Forelimb muscle (tissue), 1 donor: ENCODE measurements around the gene LIPG. TPM values are rescaled to one million over a fixed set of nuclear protein-coding genes. Genes with fewer than 3 reads are reported as not detected.
"Not testable (repeated sequence)": the region's sequence is repeated elsewhere in the genome, so short reads cannot be mapped to it uniquely, and the experiment has no call there.

Experiments
- DNase-seq: peaks from one replicate; pipeline ENCODE4 v3.0.0-alpha.2; 2013; ENCODE audit warnings: low read depth
- polyA plus RNA-seq: library from polyadenylated mRNA; unstranded; fragments of 120-200 nt; gene quantifications from one replicate; pipeline ENCODE4 v1.2.1, GENCODE V29; 2013; ENCODE audit not compliant: insufficient read length

The LIPG gene
- polyA plus RNA-seq, 1 donor, result 4.4 TPM

GRCh38 chr18:49546719-49547273, 15.1 kb upstream of the LIPG start:
- DNase-seq, result no peak

- DNase-seq, result no peak
Observed at GRCh38 chr18:49547701-49548100, 14.2 kb upstream of the LIPG start.

GRCh38 chr18:49548229-49548636, 13.6 kb upstream of the LIPG start:
- DNase-seq, result no peak

GRCh38 chr18:49550621-49551339, 11.1 kb upstream of the LIPG start:
- DNase-seq, result no peak

- DNase-seq, result no peak
Observed at GRCh38 chr18:49553003-49553402, 8.9 kb upstream of the LIPG start.

GRCh38 chr18:49555641-49556040, 6.2 kb upstream of the LIPG start:
- DNase-seq, result no peak

DNA sequence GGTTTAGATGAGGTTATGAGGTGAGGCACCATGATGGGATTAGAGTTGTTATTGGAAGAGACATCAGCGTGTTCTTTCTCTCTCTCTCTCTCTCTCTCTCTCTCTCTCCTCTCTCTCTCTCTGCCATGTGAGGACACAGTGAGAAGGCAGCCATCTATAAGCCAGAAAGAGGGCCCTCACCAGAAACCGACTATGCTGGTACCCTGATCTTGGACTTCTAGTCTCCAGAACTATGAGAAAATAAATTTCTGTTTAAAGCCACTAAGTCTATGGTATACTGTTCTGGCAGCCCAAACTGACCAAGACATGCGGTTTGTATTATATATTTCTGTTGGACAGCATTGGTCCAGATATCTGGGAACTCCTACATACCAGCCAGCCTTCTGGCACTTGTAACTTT, 3.5 kb upstream of the LIPG start:
- no peak for DNase-seq

DNA sequence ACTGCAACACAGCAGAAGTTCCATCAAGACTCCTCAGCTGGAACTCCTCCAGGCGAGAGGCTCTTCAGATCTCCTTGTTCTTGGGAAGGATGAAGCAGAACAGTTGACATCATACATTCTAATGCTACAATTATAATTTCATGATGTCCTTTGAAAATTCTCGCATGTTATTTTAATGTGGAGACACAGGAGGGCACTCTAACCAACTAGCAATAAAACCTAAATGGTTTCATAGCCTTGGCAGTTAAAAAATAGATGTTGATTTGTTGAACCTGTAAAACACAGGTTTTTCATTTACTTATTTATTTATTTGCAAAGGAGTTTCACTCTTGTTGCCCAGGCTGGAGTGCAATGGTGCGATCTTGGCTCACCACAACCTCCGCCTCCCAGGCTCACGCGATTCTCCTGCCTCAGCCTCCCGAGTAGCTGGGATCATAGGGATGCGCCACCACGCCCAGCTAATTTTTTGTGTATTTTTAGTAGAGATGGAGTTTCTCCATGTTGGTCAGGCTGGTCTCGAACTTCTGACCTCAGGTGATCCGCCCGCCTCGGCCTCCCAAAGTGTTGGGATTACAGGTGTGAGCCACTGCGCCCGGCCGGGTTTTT, 2.4 kb upstream of the LIPG start:
- DNase-seq, result not testable (repeated sequence)

GRCh38 chr18:49560277-49560623, 1.6 kb upstream of the LIPG start:
- no peak for DNase-seq

GRCh38 chr18:49560624-49561288, 1.1 kb upstream of the LIPG start:
- no peak for DNase-seq

GRCh38 chr18:49562481-49563129, 748 bp downstream of the LIPG start:
- DNase-seq, result no peak

- DNase-seq, result no peak
Observed at GRCh38 chr18:49563130-49563540, 1.3 kb downstream of the LIPG start.

GRCh38 chr18:49563701-49564517, 2.1 kb downstream of the LIPG start:
- DNase-seq, result no peak

GRCh38 chr18:49564518-49564834, 2.6 kb downstream of the LIPG start:
- DNase-seq, result no peak

- no peak for DNase-seq
Observed at GRCh38 chr18:49565101-49565500, 3.2 kb downstream of the LIPG start.

DNA sequence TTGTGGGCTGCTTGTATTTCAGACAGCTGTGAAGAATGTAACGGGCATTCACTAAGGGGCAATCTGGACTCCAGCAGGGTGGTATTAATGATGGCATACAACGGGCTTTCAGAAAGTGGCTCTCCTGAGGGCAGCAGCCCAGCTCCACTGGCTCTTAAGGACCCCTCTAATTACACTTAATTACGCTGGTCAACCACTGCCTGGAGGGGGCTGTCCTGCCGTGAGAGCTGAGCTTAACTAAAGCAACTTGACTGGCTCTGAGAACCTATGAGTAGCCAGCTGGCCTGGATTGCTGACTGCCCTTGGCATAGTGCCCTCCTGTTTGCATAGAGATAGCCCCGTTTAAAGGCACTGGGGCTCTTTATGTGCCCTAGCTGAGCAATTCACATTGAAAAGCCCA, 3.8 kb downstream of the LIPG start:
- no peak for DNase-seq

DNA sequence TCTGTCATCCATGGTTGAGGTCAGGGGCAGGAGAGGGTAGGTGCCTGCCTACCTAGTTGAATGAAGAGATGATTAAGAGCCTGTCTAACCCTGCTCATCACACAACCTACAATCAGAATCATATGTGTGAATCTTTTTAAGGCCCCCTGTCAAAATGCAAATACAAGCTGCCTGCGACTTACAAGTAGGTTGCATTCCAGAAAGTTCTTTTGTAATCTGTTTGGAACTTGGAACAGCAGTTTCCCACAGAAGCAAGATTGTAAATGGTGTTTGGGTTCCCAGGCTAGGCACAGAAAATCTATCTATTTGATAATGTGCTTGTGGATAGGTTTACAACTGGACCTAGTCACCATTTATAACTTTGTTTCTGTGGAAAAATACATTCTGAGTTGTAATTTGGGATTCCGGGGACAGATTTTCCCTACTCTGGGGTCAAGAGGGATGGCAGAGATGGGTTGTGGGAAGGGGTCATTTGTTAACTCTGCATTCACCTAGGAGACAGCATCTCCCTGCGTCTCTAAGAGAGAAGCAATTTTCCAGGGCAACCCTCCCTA, 4.4 kb downstream of the LIPG start:
- no peak for DNase-seq

DNA sequence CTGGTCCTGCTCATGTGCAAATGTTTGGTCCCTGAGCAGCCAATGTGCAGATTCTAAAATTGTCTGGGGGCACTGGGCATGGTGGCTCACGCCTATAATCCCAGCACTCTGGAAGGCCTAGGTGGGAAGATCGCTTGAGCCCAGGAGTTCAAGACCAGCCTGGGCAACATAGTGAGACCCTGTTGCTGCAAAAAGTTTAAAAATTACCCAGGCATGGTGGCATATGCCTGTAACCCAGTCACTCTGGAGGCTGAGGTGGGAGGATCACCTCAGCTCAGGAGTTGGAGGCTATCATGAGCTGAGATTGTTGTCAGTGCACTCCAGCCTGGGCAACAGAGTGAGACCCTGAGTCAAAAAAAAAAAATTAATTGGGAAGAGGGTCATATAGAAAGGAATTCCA, 5.1 kb downstream of the LIPG start:
- DNase-seq, result no peak

DNA sequence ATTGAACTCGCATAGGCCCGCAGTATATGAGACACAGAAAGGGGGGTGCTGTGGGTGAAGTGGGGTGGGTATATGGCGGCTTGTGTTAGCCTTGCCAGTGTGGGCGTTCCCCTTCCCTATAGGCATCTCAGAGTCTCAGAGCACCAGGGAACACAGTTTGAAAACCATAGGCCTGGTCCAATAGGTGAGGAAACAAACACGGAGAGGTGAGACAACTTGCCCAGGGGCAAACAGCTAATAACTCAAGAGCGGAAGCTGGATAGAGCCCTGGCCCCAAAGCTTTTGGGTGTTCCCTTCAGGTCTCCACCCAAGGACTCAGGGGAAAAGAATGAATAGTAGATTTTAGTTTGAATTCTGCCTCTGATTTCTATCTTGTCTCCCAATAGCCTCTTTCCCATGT, 7.9 kb downstream of the LIPG start:
- no peak for DNase-seq

DNA sequence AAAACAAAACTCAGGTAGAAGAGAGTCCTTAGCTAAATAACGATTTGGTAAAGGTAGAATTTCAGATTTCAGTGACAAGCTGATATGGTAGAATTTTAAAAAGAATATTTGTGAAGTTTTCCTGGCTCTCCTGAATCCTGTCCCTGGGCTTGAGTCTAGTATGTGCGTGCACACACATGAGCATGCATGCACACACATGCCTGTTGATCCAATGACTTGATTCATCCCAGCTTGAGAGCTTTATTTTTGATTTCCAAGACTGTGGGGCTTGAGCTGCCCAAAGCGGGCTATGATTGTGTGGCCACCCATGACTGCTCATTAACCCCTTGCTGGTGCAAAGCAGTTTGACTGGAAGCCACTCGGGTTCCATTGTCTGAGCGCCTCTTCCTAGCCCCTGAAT, 9.0 kb downstream of the LIPG start:
- no peak for DNase-seq

DNA sequence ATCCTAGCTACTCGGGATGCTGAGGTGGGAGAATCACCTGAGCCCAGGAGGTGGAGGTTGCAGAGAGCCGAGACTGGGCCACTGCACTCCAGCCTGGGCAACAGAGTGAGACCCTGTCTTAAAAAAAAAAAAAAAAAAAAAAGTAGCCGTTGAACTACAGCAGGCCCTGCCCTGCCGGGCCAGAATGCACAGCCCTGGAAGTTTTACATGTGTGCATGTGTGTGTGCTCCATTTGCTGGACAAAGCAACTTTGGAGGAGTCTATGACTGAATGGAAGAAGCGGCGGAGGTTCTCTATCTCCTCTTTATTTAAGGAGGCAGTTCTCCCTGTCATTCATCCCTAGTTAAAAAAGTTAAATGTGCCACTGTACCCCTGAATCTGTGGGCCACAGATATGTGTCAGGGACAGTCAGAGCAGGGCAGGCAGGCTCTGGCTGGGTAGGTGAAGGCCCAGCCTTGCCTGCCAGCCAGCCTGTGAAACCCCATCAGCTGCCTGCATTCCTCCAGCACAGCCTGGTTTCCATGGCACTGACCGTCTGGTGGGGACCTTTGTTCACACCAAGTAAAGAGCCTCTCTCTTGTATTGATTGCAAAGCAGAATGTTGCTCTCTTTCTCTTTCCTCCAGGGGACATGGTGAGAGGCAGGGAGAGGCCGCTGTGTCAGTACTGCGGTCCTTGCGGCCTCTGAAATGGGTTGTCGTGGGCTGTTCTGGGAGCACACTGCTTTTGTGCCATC, 10.9 kb downstream of the LIPG start:
- DNase-seq, result no peak
